ENCODE results near the gene PLXNA2. TPM values are rescaled to one million over a fixed set of nuclear protein-coding genes. Genes with fewer than 3 reads are reported as not detected.

The PLXNA2 gene
- total RNA-seq, 1 experiment from 2014 or later: 0.06 TPM

DNA sequence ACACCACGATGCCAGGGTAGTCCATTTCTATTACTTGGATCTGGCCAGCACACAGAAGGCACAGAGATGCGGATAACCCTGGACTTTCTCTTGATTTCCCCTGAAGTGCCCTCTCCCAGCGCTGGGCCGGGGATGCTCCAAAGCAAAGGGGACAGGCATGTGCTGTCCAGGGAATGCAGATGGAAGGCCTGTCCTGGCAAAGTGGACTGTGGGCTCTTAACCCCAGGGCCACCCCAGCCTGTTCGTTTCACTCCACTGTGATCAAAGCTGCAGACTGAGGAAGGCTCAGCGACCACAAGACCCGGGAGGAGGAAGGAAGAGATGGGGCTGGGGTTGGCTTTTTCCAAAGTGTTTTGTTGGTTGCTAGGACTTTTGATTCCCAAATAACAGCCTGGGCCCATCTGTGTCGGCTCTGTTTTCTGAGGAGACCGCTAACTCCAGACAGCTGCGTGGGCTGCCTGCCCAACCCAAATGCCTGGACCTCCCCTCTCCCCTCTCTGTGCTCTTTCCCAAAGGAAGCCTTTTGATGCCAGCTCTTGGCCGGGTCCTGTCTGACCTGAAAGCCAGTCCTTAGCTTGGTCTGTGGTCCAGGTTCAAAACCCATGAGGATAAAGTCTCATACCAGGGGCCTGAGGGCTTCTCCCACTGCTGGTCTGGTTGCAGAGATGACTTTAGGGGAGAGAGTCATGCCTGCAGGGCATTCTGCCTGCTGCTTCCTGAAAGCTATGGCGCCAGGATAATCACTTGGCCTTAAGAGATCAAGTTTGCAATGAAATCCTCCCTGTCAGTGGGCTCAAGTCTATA, 213.7 kb downstream of the PLXNA2 start:
- Histone ChIP-seq H3K4me3 (ENCODE audit: low read depth, low read length, poor library complexity, severe bottlenecking) (no peak overlapping the region), H3K4me1 (ENCODE audit: insufficient read depth, low read length, poor library complexity, severe bottlenecking) (no peaks in the 10 kb centered on the region), H3K9me3 (ENCODE audit: low read depth, low read length, poor library complexity, severe bottlenecking) (no peaks in the 10 kb centered on the region), H3K36me3 (ENCODE audit: insufficient read depth, low read length, poor library complexity, severe bottlenecking) (no peaks in the 10 kb centered on the region), H3K27ac (ENCODE audit: low read depth, low read length, poor library complexity, severe bottlenecking) (no peak overlapping the region), H3K27me3 (replicated peaks; ENCODE audit: insufficient read depth, low read depth, low read length, poor library complexity) (peaks cover 7% of the 10 kb centered on the region)
- BruUV-seq (replicated peaks): no TSS peak
- ChIA-PET POLR2A (ENCODE audit: low non-redundant PET) (no interaction called here), CTCF (interaction anchor here (0.6 to 1.0 kb wide), 2 partner anchors 8 to 9 kb away, joined by 5 to 8 read pairs; no protein-coding TSS in a partner anchor)
- no peak for TF ChIP-seq CTCF (conservative IDR thresholded peaks at IDR 0.05; ENCODE audit: low read depth, low read length)
- no peak for TF ChIP-seq EZH2 (IDR thresholded peaks at IDR 0.05; ENCODE audit: borderline replicate concordance, low read depth, low read length, poor library complexity, severe bottlenecking)
- no peak for DNase-seq (ENCODE audit: low spot score)
- intact Hi-C loops (cut with micrococcal nuclease; ENCODE audit: unreplicated experiment): no loop called here

DNA sequence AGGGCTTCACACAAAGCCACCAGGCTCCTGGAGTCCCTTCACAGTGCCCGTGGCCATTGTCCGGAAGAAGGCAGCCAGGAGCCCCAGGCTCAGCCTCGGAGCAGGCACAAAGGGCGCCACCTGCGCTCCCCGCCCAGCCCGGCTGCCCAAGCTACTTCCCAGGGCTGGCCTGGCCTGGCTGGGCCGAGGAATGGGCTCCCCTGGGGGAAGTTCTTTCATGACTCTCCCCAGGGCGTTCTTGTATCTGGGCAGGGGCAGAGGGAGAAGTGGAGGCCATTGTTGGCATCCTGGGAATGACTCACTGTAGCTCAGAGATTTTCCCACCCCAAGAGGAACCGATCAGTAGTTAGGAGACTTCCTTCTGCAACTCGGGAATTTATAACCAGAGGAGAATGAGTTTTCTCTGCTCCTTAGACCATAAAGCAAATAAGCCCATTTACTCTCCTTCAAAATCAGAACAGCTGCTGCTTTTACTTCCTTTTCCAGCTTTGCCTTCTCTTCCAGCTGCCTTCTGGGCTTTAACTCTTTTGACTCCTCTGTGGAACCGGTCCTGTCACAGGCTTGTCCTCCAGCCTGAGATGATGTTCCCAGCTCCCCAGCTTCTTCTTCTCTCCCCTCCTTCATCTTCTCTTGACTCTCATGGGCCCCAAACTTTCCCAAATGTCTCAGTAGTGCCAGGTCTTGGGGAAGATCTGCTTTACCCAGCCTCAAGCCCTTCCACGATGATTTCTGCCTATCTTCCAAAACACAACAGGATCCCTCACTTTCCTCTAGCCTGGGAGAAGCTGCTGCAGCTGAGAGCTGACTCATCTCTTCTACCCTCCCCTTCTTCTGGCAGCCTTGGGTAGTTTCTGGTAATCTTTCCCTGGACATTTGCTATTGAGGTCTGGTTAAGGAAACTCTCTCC, 214.6 kb downstream of the PLXNA2 start:
- Histone ChIP-seq H3K27me3 (replicated peaks; ENCODE audit: insufficient read depth, low read depth, low read length, poor library complexity) (no peaks in the 10 kb centered on the region), H3K4me3 (ENCODE audit: low read depth, low read length, poor library complexity, severe bottlenecking) (no peak overlapping the region), H3K4me1 (ENCODE audit: insufficient read depth, low read length, poor library complexity, severe bottlenecking) (no peaks in the 10 kb centered on the region), H3K27ac (ENCODE audit: low read depth, low read length, poor library complexity, severe bottlenecking) (no peak overlapping the region), H3K36me3 (ENCODE audit: insufficient read depth, low read length, poor library complexity, severe bottlenecking) (no peaks in the 10 kb centered on the region), H3K9me3 (ENCODE audit: low read depth, low read length, poor library complexity, severe bottlenecking) (no peaks in the 10 kb centered on the region)
- BruUV-seq (replicated peaks): no TSS peak
- TF ChIP-seq CTCF (conservative IDR thresholded peaks at IDR 0.05; ENCODE audit: low read depth, low read length) (no peak), EZH2 (IDR thresholded peaks at IDR 0.05; ENCODE audit: borderline replicate concordance, low read depth, low read length, poor library complexity, severe bottlenecking) (no peak)
- intact Hi-C loops (cut with micrococcal nuclease; ENCODE audit: unreplicated experiment): no loop called here
- ChIA-PET CTCF (interaction anchor here (0.6 kb wide), 1 partner anchor 8 kb away, joined by 8 read pairs; no protein-coding TSS in a partner anchor), POLR2A (ENCODE audit: low non-redundant PET) (no interaction called here)
- DNase-seq (ENCODE audit: low spot score): no peak

- CTCF ChIA-PET: no interaction called here
- H3K4me3 ChIP-seq (ENCODE audit: low read depth, low read length, poor library complexity, severe bottlenecking): no peak overlapping the region
- DNase-seq (ENCODE audit: low spot score): peak; percentile 54
- POLR2A ChIA-PET (ENCODE audit: low non-redundant PET): no interaction called here
- no peak overlapping the region for H3K27ac ChIP-seq (ENCODE audit: low read depth, low read length, poor library complexity, severe bottlenecking)
- intact Hi-C loops (cut with micrococcal nuclease; ENCODE audit: unreplicated experiment): no loop called here
- H3K27me3 ChIP-seq (replicated peaks; ENCODE audit: insufficient read depth, low read depth, low read length, poor library complexity): no peaks in the 10 kb centered on the region
- no peaks in the 10 kb centered on the region for H3K4me1 ChIP-seq (ENCODE audit: insufficient read depth, low read length, poor library complexity, severe bottlenecking)
- no peaks in the 10 kb centered on the region for H3K9me3 ChIP-seq (ENCODE audit: low read depth, low read length, poor library complexity, severe bottlenecking)
- no peak for TF ChIP-seq CTCF (conservative IDR thresholded peaks at IDR 0.05; ENCODE audit: low read depth, low read length)
- no TSS peak for BruUV-seq (replicated peaks)
- no peaks in the 10 kb centered on the region for H3K36me3 ChIP-seq (ENCODE audit: insufficient read depth, low read length, poor library complexity, severe bottlenecking)
Measured at GRCh38 chr1:208028526-208028925, 215.7 kb downstream of the PLXNA2 start.
